GM18519 (cell line): ENCODE results near the gene TASOR2.

Experiments used
- ATAC-seq: cut with Tn5 transposase; IDR thresholded peaks from one replicate; pipeline ENCODE4 v1.9.1; 2021; ENCODE audit warnings: mild to moderate bottlenecking, moderate library complexity; ENCODE audit not compliant: unreplicated experiment, low FRiP score

Gene TASOR2

GRCh38 chr10:5683065-5683464, 1.6 kb upstream of the TASOR2 start:
- no peak for ATAC-seq

- peak; percentile 24 for ATAC-seq
These were observed 529 bp downstream of the TASOR2 start for GRCh38 chr10:5684971-5685763.

GRCh38 chr10:5685764-5686240, 1.2 kb downstream of the TASOR2 start:
- no peak for ATAC-seq

GRCh38 chr10:5688587-5688986, 3.9 kb downstream of the TASOR2 start:
- no peak for ATAC-seq

- no peak for ATAC-seq
These were observed 7.1 kb downstream of the TASOR2 start for GRCh38 chr10:5691786-5692185.

DNA sequence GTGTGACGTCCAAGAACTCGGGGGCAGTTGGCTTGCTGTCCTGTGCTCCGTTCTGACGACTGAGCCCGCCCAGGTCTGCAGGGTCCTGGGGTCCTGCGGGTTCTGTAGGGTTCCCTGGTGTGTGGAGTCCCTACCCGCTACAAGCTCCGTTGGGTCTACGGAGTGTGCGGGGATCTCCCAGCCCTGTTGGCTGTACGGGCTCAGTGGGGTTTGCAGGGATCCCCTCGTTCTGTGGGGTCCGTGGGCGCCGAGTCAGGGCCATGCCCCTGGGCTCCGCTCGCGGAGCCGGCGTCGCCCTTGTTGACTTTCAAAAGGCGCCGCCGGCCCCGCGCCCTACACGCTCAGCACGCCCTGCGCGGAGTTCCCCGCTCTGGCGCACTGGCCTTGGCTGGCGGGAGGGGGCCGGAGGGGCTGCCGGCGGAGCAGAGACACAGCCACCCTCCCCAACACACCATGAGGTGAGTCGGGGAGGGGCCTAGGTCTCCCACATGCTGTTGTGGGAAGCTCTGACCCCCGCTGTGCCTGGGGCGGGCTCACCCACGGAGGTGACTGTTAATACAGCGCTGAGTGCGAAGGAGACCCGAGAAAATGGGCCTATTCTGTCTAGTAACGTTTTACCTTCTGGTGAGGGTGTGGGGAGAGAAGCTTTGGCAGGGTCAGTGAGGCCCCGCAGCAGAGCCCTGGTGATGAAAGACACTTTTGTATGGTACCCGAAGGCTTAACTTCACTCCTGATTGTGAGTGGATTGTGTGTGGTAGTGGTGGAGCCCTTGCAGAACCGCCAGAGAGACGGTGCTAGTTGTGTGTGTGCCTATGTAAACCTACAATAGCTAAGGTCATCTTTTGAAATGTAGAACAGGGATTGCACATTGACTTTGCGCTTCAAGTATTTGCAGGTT, 8.1 kb downstream of the TASOR2 start:
- ATAC-seq, result peak; percentile 64

GRCh38 chr10:5694573-5694972, 9.9 kb downstream of the TASOR2 start:
- no peak for ATAC-seq

- no peak for ATAC-seq
These were observed 12.7 kb downstream of the TASOR2 start for GRCh38 chr10:5697342-5697741.

DNA sequence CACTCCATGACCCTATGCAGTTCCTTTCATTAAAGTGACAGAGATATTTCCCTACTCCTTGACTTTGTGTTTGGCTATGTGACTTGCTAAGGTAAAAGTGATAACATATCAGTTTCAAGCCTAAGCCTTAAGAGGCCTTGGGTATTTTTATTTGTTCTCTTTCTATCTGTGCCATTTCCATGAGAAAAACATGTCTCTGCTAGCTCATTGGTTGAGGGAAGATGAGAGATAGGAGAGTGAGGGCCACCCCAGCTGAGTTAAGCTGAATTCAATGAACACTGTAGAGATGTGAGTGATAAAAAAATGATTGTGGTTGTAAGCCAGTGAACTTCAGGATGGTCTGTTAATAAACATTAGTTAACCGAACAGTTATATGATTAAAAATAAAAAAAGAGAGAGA, 13.4 kb downstream of the TASOR2 start:
- ATAC-seq, result no peak

DNA sequence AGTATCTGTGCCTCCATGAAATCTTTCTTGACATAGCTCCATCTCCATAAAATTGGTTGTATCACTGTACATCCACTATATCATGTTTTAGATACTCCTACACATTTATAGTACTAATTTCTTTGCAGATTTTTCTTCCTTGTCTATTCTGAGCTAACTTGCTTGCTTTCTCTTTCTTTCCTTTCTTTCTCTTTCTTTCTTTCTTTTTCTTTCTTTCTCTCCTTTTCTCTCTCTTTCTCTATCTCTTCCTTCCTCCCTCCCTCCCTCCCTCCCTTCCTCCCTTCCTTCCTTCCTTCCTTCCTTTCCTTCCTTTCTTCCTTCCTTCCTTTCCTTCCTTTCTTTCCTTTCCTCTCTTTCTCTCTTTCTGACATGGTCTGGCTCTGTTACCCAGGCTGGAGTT, 23.7 kb downstream of the TASOR2 start:
- no peak for ATAC-seq

DNA sequence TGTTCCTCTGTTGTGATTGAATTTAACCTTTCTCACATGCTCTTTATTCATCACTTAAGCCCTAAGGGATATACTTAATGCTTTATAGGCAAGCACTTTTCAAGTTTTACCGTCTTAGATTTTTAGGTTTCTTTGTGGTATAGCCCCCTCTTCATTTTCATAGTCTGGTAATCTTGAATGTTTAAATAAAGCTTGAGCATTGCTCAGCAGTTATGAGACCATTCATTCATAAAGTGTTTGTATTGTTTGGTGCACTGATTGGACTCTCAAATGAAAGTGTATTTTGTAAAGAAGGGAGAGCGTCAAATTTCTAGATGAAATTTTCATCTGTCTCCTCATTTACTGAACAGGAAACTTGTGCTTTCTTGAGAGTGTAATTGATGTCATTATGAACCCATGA, 25.2 kb downstream of the TASOR2 start:
- ATAC-seq, result no peak

- no peak for ATAC-seq
These were observed 26.2 kb downstream of the TASOR2 start for GRCh38 chr10:5710859-5711258.

- ATAC-seq, result no peak
These were observed 27.0 kb downstream of the TASOR2 start for GRCh38 chr10:5711642-5712041.

DNA sequence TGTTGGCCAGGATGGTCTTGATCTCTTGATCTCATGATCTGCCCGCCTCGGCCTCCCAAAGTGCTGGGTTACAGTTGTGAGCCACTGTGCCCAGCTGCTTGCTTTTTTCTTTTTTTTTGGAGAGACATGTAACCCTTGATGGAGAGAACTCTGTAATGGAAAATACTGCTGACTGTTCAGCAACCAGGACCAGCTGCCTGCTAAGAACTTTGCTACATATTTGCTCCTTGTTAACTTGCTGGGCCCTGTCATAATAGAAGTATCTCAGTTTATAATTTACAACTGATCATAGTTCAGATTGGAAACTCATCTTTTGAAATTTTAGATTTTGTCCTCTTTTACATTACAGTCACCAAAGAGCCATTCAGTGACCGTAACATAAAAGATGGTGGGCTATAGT, 34.9 kb downstream of the TASOR2 start:
- no peak for ATAC-seq

- ATAC-seq, result no peak
These were observed 35.5 kb downstream of the TASOR2 start for GRCh38 chr10:5720182-5720581.

- no peak for ATAC-seq
These were observed 39.1 kb downstream of the TASOR2 start for GRCh38 chr10:5723692-5724091.

- no peak for ATAC-seq
These were observed 46.1 kb downstream of the TASOR2 start for GRCh38 chr10:5730766-5731165.

DNA sequence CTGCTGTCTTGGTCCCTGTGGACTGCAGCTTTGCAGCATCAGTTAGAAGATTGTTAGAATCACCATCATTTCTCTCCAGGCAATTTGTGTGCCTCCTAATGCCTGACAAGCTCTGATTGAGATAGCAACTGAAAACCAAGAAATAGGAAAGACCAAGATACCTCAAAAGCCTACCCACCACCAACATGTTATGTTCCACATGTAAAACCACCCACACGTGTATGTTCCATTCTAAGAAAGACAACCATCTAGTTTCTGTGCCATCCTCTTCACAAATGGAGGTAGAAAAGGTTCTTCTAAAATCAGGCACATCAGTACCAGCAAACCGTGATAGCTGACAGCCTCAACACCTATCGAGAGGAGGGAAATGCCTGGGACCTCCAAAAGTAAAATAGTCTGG, 46.9 kb downstream of the TASOR2 start:
- ATAC-seq, result no peak

DNA sequence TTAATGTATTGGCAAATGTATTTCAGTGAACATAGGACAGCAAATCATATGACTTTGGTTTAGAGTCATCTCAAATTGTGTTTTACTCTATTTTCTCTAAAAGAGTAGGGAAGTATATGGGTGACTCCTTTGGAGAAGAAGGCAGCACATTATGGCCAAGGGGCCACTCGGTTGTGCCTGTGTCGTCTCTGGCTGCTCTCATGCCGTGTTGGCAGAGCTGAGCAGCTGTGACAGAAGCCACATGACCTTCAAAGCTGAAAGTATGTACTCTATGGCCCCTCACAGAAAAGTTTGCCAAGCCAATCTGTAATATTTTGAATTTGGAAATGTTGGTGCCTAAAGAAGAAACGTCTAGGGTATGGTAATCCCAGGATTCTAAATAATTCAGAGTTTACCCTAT, 47.5 kb downstream of the TASOR2 start:
- no peak for ATAC-seq
